Effector CD8-positive, alpha-beta T cell (primary cell): ENCODE data around the gene COL13A1.

Experiments used
- DNase-seq: peaks from one replicate; lab custom pipeline; 2025; lab: John Stamatoyannopoulos, UW

COL13A1 gene

GRCh38 chr10:69963835-69964710 lies 162.4 kb downstream of the COL13A1 start:
- DNase-seq, result no peak

GRCh38 chr10:69965086-69965485 lies 163.4 kb downstream of the COL13A1 start:
- DNase-seq, result no peak

- DNase-seq, result no peak
Measured at GRCh38 chr10:69965919-69966662, 164.4 kb downstream of the COL13A1 start.

- no peak for DNase-seq
Measured at GRCh38 chr10:69968830-69969229, 167.1 kb downstream of the COL13A1 start.

- no peak for DNase-seq
Measured at GRCh38 chr10:69969977-69970376, 168.3 kb downstream of the COL13A1 start.

GRCh38 chr10:69972981-69973397 lies 171.3 kb downstream of the COL13A1 start:
- DNase-seq, result no peak

- DNase-seq, result no peak
Measured at GRCh38 chr10:69973678-69974077, 172.0 kb downstream of the COL13A1 start.

- DNase-seq, result no peak
Measured at GRCh38 chr10:69974551-69975155, 172.9 kb downstream of the COL13A1 start.

GRCh38 chr10:69976795-69977546 lies 175.3 kb downstream of the COL13A1 start:
- DNase-seq, result no peak

GRCh38 chr10:69979174-69979573 lies 177.5 kb downstream of the COL13A1 start:
- no peak for DNase-seq

GRCh38 chr10:69980672-69981071 lies 179.0 kb downstream of the COL13A1 start:
- DNase-seq, result no peak

GRCh38 chr10:69988094-69988493 lies 186.4 kb downstream of the COL13A1 start:
- no peak for DNase-seq

GRCh38 chr10:69991151-69991550 lies 189.4 kb downstream of the COL13A1 start:
- no peak for DNase-seq

- no peak for DNase-seq
Measured at GRCh38 chr10:69994262-69994661, 192.6 kb downstream of the COL13A1 start.

GRCh38 chr10:69996611-69997010 lies 194.9 kb downstream of the COL13A1 start:
- DNase-seq, result no peak

- DNase-seq, result no peak
Measured at GRCh38 chr10:70000262-70000661, 198.6 kb downstream of the COL13A1 start.

GRCh38 chr10:70007116-70007820 lies 205.6 kb downstream of the COL13A1 start:
- no peak for DNase-seq
